HG02623 (cell line): ENCODE measurements around the gene STX1B.
A peak's percentile ranks its signal among the peaks of the same experiment; 100 is the strongest.
"Not testable (repeated sequence)": the region's sequence is repeated elsewhere in the genome, so short reads cannot be mapped to it uniquely, and the experiment has no call there.

Experiments used
- ATAC-seq: cut with Tn5 transposase; IDR thresholded peaks from one replicate; pipeline ENCODE4 v1.9.1; 2021; ENCODE audit warnings: moderate library complexity; ENCODE audit not compliant: unreplicated experiment

The STX1B gene

DNA sequence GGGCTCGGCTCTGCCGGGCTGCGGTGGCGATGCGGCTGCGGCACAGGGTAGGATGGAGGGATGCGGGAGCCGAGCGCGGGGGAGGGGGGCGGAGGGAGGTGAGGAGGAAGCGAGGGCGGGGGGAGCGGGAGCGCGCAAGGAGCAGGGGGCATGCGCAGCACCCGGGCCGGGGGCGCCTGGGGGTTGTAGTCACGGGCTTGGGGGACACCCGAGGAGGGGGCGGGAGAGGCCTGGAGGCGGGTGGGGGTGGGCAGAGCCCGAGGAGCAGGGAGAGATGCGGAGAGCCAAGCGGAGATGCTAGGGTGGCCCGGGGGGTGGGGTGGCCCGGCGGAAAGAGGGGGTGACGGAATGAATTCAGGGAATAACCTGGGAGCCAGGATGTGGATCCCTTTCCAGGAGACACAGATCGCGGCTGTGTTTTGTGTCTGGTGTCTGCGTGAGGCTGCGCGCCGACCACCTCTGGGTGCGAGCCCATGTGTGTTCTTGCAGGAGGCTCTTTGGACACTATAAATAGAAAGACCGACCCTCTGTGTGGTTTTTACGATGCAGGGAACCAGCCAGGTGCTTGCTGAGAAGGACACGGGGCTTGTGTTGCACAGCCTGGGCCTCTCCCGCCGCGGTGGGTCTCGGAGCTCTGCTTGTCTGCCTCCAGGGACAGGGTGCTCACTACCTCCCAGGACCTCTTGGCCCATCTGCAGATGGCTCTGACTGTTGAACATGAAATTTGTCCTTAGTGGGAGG, at the start of gene STX1B:
Gene STX1B (minus strand): TSS at position 54 of the 741 bp plus-strand sequence. CDS start 242 bp downstream, outside the sequence.
- no peak for ATAC-seq

DNA sequence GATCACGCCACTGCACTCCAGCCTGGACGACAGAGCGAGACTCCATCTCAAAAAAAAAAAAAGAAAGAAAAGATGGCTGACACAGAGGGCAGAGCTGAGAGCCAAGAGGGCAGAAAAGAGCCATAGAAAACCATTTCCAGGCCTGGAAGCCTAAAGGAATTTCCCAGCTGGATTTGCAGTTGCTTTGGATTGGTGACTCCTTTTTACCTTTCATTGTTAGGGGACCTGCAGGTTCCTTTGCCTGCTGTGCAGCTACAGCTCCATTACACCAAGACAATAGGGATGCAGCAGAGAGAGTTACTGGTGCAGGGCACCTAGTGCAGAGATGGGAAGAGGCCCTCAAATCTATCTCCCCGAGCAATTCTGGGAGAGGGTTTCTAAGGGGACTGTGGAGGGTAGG, 45.2 kb upstream of the STX1B start:
- no peak for ATAC-seq

DNA sequence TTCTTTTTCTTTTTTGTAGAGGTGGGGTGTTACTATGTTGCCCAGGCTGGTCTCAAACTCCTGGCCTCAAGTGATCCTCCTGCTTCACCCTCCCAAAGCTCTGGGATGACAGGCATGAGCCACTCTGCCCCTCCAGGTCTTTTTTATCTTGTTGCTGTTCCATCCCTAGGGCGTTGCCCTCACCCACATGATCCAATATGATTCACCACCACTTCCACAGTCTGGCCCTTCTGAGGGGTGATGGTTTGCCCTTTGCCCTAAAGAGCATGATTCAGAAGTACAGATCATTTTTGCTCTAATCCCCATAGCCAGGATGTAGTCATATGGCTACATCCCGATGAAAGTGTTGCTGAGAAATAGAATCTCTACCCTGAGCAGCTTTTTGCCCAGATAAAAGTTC, 41.7 kb upstream of the STX1B start:
- no peak for ATAC-seq

GRCh38 chr16:31050280-31051030, 40.0 kb upstream of the STX1B start:
- no peak for ATAC-seq

DNA sequence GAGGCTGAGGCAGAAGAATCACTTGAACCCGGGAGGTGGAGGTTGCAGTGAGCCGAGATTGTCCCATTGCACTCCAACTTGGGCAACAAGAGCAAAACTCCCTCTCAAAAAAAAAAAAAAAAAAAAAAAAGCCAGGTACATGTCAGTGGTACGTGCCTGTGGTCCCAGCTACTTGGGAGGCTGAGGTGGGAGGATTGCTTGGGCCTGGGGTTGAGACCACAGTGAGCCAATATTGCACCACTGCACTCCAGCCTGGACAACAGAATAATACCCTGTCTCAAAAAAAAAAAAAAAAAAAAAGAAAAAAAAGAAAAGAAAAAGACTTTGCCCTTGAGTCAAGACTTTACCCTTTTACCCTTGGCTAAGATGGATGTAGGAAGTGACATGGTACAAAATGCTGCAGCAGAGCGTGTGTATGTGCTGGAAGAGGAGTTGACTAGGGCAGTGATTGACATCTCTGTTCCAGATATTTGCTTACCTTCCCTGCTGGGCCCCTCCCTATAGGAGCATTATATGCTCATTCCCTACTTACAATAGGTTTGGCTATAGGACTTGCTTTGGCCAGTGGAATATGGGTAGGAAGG, 33.6 kb upstream of the STX1B start:
- ATAC-seq: no peak

- ATAC-seq: no peak
Measured at GRCh38 chr16:31043352-31043751, 32.9 kb upstream of the STX1B start.

DNA sequence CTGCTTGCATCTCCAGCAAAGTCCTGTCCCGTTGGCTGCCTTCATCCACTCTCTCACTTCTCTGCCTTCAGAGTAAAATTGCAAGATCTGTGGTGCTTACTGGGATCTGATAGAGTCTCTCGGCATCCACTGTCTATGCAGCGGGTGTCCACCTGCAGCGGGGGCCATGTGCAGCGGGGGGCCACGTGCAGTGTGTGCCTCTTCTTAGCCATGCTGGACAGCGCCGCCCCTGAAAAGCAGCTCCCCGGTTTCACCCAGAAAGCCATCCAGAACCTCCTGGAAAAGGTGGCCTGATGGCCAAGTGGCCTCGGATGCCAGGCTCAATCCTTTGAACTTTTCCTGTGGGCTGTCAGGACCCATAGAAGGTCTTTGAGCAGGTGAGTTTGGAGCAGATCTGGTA, 32.4 kb upstream of the STX1B start:
- no peak for ATAC-seq

- ATAC-seq: no peak
Measured at GRCh38 chr16:31038993-31039392, 28.6 kb upstream of the STX1B start.

- ATAC-seq: no peak
Measured at GRCh38 chr16:31036691-31037090, 26.3 kb upstream of the STX1B start.

DNA sequence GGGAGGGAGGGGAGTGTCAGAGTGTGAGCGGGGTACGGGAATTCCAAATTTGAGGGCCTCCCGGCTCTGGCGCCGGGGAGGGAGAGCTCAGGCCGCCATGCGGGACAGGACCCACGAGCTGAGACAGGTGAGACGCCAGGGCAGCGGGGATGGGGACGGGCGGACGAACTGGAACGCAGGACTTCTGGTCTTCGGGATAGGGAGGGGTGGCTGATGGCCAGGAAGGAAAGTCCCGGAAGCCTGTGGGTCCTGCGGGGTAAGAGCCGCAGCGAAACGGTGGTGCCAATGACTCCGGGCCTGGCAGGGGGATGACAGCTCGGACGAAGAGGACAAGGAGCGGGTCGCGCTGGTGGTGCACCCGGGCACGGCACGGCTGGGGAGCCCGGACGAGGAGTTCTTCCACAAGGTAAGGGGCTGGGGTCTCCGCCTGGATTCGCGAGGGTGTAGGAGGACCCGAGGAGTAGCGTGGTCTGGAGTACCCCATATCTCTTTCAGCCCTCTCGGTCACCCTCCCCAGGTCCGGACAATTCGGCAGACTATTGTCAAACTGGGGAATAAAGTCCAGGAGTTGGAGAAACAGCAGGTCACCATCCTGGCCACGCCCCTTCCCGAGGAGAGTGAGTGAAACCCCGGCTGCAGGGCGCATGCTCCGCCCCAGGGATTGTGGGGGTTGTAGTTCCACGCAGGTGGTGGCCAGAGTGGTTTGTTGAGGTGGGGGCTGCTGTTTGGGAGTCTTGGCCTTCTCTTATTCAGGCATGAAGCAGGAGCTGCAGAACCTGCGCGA, 23.5 kb upstream of the STX1B start:
- ATAC-seq: peak; percentile 25

- peak; percentile 79 for ATAC-seq
Measured at GRCh38 chr16:31032736-31033708, 22.6 kb upstream of the STX1B start, which contains the start of gene STX4. Gene STX4 (plus strand): TSS chr16:31033558. CDS start chr16:31033806, 248 bp downstream.

- no peak for ATAC-seq
Measured at GRCh38 chr16:31031276-31031675, 20.8 kb upstream of the STX1B start.

GRCh38 chr16:31029272-31029671, 18.8 kb upstream of the STX1B start:
- ATAC-seq: no peak

DNA sequence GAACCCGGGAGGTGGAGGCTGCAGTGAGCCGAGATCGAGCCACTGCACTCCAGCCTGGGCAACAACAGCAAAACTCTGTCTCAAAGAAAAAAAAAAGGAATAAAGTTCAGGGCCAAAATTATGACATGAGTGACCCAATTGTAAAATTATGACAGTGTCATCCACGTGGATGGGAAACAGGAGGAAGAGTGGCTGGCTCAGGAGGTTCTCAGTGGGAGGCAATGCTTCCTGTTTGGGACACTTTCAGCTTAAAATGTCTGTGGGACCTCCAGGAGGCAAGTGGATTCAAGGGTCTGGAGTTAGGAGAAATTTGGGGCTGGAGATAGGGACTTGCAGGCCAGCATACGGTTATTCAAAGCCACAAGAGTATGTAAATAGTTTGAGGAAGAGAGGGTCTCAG, 14.9 kb upstream of the STX1B start:
- no peak for ATAC-seq

GRCh38 chr16:31023627-31024226, 13.3 kb upstream of the STX1B start:
- ATAC-seq: no peak

- ATAC-seq: no peak
Measured at GRCh38 chr16:31023252-31023602, 12.8 kb upstream of the STX1B start.

DNA sequence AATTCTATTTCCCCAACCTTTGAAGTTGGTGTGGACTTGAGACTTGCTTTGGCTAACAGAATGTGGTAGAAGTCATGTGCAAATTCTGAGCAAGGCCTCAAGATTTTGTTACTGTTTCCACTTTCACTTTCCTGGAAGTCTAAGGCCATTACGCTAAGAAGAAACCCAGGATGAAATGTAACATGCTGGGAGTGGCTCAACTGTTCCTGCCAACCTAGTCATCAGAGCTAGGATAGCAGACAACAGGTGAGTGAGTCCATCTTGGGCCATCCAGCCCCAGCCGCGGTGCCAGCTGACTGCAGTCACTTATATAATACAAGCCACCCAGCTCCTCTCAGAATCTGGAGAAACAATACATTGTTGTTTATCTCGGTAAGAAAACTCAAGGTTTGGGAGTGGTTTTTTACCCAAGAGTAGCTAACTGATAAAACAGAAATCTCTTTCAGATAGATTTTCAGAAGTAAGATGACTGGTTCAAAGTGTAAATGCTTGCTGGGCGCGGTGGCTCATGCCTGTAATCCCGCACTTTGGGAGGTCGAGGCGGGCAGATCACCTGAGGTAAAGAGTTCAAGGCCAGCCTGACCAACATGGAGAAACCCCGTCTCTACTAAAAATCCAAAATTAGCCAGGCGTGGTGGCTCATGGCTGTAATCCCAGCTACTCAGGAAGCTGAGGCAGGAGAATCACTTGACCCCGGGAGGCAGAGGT, 12.3 kb upstream of the STX1B start:
- ATAC-seq: no peak

GRCh38 chr16:31020536-31020935, 10.1 kb upstream of the STX1B start:
- no peak for ATAC-seq

GRCh38 chr16:31017756-31018155, 7.3 kb upstream of the STX1B start:
- ATAC-seq: not testable (repeated sequence)
